Stimulated activated CD8-positive, alpha-beta memory T cell treated with anti-CD3 and anti-CD28 coated beads, Interleukin-12 subunit alpha, Interleukin-12 subunit beta, amount 100 ng/mL, for 1 hour (primary cell): Measurements from ENCODE around the gene SLC25A10.

Experiments used
- DNase-seq: peaks from one replicate; pipeline ENCODE4 v3.0.0-alpha.2; 2020; ENCODE audit warnings: low read depth

Gene SLC25A10

DNA sequence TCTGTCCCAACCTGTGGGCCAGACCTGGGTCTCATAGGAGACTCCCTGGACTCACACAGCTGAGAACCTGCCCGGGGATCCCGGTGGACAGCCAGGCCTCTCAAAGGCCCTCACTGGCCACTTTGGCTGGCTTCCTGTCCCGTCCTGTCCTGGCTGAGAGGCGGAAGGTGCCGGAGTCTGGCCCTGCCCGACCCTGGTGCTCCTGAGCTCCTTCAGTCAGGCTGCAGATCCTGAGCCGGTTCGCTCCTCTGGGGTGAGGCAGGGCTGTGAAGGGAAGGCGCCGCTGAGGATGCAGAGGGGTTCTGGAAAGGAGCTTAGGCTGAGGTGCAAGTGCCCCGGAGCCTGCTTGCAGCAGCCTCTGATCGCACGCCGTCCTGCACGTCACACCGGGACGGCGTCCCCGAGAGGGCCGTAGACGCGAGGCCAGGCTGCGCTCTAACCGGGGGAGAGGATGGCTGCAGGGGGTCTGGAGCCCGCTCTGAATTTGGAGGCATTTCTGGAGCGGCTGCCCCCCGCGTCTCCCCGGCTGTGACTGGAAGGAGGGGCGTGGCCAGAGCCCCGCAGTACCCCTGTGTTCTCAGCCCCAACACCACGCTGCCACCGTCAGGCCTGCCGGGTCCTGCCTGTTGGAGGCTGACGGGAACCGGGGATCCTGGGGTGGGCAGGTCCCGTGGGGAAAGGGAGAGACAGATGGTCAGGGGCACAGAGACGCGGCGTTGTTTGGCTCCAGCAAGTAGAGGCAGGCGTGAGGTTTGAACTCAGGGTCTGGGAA, 24.1 kb upstream of the SLC25A10 start:
- no peak for DNase-seq

- DNase-seq = no peak
Observed at GRCh38 chr17:81688616-81689015, 23.5 kb upstream of the SLC25A10 start.

DNA sequence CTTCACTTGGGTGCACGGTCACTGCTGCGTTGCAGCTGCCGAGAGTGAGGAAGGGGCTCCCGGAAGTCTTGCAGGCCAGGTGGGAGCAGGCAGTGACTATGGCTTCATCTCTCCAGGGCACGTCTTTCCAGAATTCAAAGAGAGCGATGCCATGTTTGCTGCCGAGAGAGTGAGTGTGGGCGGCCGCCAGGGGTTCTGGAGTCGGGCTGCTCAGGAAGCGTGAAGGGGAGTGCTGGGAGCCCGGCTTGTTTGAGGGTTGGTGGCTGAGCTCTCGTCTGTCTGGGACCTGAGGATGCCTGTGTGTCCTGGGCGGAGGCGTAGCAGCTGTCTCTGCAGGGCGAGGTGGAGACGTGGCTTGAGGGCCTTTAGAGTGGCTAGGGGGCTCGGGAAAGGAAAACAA, 22.0 kb upstream of the SLC25A10 start:
- DNase-seq = no peak

DNA sequence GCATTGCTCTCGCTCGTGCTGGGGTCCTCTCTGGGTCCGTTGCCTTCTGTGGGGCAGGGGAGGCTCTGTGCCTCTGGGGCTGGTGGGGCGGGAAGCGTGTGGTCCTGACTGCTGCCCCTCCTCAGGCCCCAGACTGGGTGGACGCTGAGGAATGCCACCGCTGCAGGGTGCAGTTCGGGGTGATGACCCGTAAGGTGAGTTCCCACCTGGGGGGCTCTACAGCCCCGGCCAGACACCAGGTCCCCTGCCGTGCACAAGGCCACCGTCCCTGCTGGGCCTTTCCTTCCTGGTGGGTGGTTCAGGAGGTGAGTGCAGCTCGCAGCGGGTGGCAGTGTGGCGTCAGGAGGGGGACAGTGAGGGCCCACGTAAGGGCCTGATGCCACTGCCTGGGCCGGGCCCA, 21.5 kb upstream of the SLC25A10 start:
- no peak for DNase-seq

DNA sequence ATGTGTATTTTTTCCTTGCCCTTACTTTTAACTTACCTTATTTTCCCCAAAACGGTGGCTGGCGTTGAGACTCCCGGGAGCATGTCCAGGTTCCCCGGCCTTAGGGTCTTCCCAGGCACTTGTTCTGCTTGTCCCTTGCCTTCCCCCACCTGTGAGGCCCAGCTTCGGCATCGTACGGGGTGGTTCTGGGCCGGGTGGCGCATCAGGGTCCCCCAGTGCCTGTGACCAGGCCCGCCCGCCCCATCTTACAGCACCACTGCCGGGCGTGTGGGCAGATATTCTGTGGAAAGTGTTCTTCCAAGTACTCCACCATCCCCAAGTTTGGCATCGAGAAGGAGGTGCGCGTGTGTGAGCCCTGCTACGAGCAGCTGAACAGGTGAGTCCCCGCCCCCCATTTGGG, 20.9 kb upstream of the SLC25A10 start:
- DNase-seq = no peak

DNA sequence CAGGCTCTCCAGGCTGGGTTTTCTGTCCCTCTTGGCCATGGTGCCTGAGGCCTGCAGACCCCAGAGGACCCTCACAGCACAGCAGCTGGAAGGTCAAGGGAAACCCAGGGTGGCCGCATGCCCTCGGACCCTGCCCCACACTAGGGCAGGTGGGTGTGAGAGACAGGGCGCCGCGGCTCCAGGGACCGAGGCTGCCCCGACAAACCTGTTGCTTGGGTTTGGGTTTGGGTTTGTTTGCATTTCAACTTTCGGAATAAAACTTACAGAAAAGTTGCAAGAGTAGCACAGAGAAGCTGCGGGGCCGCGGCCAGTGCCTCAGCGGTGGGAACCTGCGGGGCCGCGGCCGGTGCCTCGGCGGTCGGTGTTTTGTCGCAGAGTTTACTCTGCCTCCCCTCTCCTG, 20.5 kb upstream of the SLC25A10 start:
- no peak for DNase-seq

- DNase-seq = no peak
Observed at GRCh38 chr17:81693509-81694210, 18.4 kb upstream of the SLC25A10 start.

GRCh38 chr17:81694810-81695209, 17.3 kb upstream of the SLC25A10 start:
- no peak for DNase-seq

- no peak for DNase-seq
Observed at GRCh38 chr17:81695211-81695610, 16.9 kb upstream of the SLC25A10 start.

- DNase-seq = no peak
Observed at GRCh38 chr17:81695801-81696200, 16.3 kb upstream of the SLC25A10 start.

DNA sequence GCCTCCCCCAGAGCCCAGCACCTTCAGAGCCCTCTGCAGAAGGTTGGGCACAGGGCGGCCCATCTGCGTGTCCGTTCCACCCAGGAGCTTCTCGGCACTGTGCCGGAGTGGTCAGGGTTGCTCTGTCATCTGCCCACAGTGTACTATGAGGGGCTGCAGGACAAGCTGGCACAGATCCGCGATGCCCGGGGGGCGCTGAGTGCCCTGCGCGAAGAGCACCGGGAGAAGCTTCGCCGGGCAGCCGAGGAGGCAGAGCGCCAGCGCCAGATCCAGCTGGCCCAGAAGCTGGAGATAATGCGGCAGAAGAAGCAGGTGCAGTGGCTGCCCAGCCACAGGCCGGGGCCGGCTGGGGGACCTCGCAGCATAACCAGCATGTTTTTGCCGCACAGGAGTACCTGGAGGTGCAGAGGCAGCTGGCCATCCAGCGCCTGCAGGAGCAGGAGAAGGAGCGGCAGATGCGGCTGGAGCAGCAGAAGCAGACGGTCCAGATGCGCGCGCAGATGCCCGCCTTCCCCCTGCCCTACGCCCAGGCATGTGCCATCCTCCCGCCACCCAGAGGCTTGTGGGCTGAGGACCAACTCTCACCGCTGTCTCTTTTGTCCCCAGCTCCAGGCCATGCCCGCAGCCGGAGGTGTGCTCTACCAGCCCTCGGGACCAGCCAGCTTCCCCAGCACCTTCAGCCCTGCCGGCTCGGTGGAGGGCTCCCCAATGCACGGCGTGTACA, 15.7 kb upstream of the SLC25A10 start:
- DNase-seq = no peak

DNA sequence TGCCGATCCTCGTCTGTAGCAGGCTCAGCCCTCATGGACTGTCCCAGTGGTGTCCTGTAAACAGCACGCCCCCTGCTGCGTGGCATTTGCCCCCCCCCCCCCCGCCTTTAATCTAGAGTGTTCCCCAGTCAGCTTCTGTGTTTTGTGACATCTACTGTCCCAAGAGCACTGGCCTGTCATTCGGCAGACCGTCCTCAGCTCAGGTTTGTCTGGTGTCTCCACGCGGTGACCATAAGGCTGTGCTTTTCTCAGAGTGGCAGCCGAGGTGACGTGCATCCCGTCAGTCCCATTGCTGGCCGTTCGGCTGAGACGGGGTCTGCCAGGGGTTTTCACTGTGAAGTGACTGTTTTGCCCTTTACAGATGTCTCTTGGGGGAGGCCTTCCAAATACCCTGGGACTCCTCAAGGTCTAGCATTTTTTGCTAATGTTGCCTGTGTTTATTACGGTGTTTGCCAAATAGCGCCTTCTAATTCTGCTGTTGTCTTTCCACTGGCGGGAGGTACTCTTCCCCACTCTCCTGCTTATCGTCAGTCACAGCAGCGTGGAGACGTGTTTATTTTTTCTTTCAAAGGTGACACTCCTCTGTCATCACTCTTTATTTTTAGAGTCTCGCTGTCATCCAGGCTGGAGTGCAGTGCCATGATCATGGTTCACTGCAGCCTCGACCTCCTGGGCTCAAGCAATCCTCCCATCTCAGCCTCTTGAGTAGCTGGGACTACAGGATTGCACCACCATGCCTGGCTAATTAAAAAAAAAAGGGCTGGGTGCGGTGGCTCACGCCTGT, 14.6 kb upstream of the SLC25A10 start:
- no peak for DNase-seq

- DNase-seq = no peak
Observed at GRCh38 chr17:81700353-81701287, 11.5 kb upstream of the SLC25A10 start.

DNA sequence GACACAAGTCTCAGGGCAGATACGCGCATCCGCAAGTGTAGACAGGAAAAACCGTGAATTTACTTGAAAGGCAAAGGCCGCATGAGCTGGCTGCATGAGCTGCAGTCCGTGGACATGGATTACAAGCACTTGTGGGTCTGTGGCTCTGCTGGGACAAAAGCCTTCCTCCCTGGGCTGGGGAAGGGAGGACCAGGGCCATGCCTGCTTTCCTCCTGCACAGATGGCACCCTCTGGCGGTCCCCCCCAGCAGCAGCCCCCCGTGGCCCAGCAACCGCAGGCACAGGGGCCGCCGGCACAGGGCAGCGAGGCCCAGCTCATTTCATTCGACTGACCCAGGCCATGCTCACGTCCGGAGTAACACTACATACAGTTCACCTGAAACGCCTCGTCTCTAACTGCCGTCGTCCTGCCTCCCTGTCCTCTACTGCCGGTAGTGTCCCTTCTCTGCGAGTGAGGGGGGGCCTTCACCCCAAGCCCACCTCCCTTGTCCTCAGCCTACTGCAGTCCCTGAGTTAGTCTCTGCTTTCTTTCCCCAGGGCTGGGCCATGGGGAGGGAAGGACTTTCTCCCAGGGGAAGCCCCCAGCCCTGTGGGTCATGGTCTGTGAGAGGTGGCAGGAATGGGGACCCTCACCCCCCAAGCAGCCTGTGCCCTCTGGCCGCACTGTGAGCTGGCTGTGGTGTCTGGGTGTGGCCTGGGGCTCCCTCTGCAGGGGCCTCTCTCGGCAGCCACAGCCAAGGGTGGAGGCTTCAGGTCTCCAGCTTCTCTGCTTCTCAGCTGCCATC, 10.6 kb upstream of the SLC25A10 start:
- no peak for DNase-seq

DNA sequence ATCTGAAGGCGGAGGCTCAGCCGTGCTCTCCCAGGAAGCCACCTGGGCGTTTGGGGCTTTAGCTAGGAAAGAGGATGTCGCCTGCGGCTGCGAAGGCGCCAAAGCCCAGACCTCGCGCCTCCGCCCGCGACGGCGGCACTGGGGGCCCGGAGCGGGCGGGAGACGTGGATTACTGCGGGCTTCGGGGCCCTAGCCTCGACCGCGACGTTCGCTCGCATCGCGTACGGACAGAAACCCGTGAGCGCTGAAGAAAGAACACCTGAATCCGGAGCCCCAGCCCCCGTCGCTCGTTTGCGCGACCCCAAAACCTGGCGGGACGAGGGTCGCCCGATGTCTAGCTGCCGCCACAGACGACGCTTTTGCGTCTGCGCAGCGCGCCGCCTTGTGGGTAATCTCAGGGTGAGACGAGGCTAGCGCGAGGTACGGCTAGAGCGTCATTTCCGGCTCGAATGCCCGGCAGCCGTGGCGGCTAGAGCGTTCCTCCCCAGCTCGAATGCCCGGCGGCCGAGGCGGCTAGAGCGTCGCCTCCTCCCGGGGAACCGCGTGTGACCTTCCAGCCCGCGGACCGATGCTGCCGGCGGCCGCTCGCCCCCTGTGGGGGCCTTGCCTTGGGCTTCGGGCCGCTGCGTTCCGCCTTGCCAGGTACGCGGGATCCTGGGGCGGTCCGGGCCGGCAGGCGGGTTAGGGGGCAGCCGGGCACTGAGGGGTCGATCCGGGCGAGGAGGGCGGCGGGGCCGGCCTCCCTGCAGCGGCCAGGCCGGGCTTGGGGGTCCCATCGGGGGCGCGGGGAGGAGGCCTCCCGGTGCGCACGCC, 8.9 kb upstream of the SLC25A10 start, which contains the start of gene MRPL12:
TSS of gene MRPL12 (plus strand) at position 434 of the 813 bp plus-strand sequence. CDS start at position 569, 135 bp downstream.
- DNase-seq = peak; percentile 86

DNA sequence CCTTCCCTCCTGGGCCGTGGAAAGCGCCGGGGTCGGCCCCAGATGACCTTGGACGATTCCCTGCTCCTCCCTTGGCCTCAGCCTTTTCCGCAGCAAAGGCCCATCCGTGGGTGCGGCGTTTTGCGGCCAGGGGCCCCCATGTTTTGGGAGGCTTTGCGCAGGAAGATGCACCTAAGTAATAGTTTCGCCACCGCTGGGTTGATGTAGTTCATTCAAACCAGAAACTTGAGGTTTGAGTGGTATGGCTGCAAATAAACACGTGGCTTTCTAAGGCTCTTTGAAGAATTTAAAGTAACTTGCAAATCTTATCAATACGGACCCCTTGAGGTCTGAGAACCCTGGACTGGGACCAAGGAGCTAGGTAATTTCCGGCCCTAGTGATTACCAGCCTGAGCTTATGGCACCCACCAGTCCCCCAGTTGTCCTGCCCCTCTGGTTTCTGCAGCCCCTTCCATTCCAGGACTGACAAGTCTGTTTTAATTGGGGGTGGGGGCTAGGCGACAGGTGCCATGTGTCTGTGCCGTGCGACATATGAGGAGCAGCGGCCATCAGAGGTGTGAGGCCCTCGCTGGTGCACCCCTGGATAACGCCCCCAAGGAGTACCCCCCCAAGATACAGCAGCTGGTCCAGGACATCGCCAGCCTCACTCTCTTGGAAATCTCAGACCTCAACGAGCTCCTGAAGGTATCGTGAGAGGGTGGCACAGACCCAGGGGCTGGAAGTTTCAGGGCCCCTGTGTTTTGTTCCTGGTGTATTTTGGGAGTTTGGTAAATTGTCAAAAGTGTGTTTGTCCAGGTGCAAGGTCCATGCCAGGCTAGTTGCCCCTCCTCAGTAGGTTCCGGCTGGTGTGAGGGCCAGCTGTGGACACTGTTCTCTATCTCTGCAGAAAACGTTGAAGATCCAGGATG, 8.1 kb upstream of the SLC25A10 start:
- no peak for DNase-seq

- DNase-seq = no peak
Observed at GRCh38 chr17:81705518-81706231, 6.4 kb upstream of the SLC25A10 start.

DNA sequence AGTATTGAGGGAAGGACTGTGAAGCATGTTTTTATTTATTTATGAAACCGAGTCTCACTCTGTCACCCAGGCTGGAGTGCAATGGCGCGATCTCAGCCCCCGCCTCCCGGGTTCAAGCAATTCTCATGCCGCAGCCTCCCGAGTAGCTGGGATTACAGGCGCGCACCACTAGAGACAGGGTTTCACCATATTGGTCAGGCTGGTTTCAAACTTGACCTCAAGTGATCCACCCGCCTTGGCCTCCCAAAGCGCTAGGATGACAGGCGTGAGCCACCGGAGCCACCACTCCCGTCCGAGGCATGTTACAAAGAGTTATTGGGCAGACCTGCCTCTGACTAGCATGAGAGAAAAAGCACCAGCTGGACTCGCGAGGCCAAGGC, 5.9 kb upstream of the SLC25A10 start:
- DNase-seq = no peak
